Activated CD8-positive, alpha-beta memory T cell treated with anti-CD3 and anti-CD28 coated beads, Interleukin-2, amount 10 ng/mL, durations not matched to agents 7 days and 5 days (primary cell): ENCODE measurements around the gene DAG1. TPM values are rescaled to one million over a fixed set of nuclear protein-coding genes. Genes with fewer than 3 reads are reported as not detected.

Experiments used
- ATAC-seq: fragments of 150-1000 bp; cut with Tn5 transposase; one replicate; pipeline ENCODE4 v1.10.0; 2021; ENCODE audit warnings: moderate library complexity
- CTCF ChIA-PET: fragments of 350-600 bp; sonication (Branson Sonifier 250); formaldehyde crosslinking; loops from one replicate; lab custom pipeline; 2021; ENCODE audit warnings: antibody characterized with exemption; lab: Charles Lee
- DNase-seq: peaks from one replicate; pipeline ENCODE4 v3.0.0-alpha.2; 2020
- H3K27ac Mint-ChIP-seq: one replicate; pipeline ENCODE4 v1.8.0; 2021; ENCODE audit warnings: mild to moderate bottlenecking, mixed read lengths
- H3K27me3 Mint-ChIP-seq: one replicate; pipeline ENCODE4 v1.8.0; 2021; ENCODE audit warnings: mixed read lengths
- H3K36me3 Mint-ChIP-seq: one replicate; pipeline ENCODE4 v1.8.0; 2021; ENCODE audit warnings: mild to moderate bottlenecking, mixed read lengths
- H3K4me1 Mint-ChIP-seq: one replicate; pipeline ENCODE4 v1.8.0; 2021; ENCODE audit warnings: mixed read lengths
- H3K4me3 Mint-ChIP-seq: one replicate; pipeline ENCODE4 v1.8.0; 2021; ENCODE audit warnings: mild to moderate bottlenecking, moderate library complexity, mixed read lengths
- H3K9me3 Mint-ChIP-seq: one replicate; pipeline ENCODE4 v1.8.0; 2022; ENCODE audit warnings: low read depth, mixed read lengths
- total RNA-seq, 2 experiments: library from RNA; stranded (reverse); gene quantifications; one replicate each; pipeline ENCODE4 v1.2.3, GENCODE V29; 2021

Gene DAG1
- total RNA-seq, 2 experiments from 2014 or later: 17.6 to 17.9 TPM

- Mint-ChIP-seq H3K4me3 (peak within 1 kb of the TSS; percentile 82), H3K9me3 (no peaks in the 10 kb centered on the region), H3K36me3 (no peaks in the 10 kb centered on the region), H3K27ac (peak within 1 kb of the TSS; percentile 50), H3K27me3 (peaks cover 41% of the 10 kb centered on the region), H3K4me1 (peaks cover 31% of the 10 kb centered on the region)
- peak; percentile 92 for DNase-seq
- CTCF ChIA-PET: interaction anchor here (0.7 to 6.9 kb wide), 7 partner anchors 12 to 351 kb away, joined by 3 to 55 read pairs (median 4); no protein-coding TSS in a partner anchor
- ATAC-seq: peak; percentile 92
Observed at GRCh38 chr3:49553692-49554632, 83.9 kb downstream of the DAG1 start, which contains the start of gene BSN. Gene BSN, plus strand, starts transcription at chr3:49554477. Its CDS starts 126 bp downstream, at chr3:49554603.

GRCh38 chr3:49554633-49555265, 84.7 kb downstream of the DAG1 start:
- Mint-ChIP-seq H3K36me3 (no peaks in the 10 kb centered on the region), H3K27me3 (peaks cover 41% of the 10 kb centered on the region), H3K9me3 (no peaks in the 10 kb centered on the region), H3K4me1 (peaks cover 31% of the 10 kb centered on the region), H3K4me3 (peak overlapping the region; percentile 44), H3K27ac (no peak overlapping the region)
- ATAC-seq: peak; percentile 81
- CTCF ChIA-PET: interaction anchor here (0.7 to 6.9 kb wide), 7 partner anchors 11 to 350 kb away, joined by 3 to 55 read pairs (median 4); no protein-coding TSS in a partner anchor
- DNase-seq: peak; percentile 66

GRCh38 chr3:49556500-49557275, 86.6 kb downstream of the DAG1 start:
- Mint-ChIP-seq H3K27ac (no peak overlapping the region), H3K4me1 (peaks cover 28% of the 10 kb centered on the region), H3K4me3 (no peak overlapping the region), H3K9me3 (no peaks in the 10 kb centered on the region), H3K36me3 (no peaks in the 10 kb centered on the region), H3K27me3 (peaks cover 49% of the 10 kb centered on the region)
- DNase-seq: no peak
- ATAC-seq: no peak
- CTCF ChIA-PET: interaction anchor here (3.4 to 6.9 kb wide), 2 partner anchors 16 to 115 kb away, joined by 12 to 55 read pairs; no protein-coding TSS in a partner anchor

- DNase-seq: no peak
- Mint-ChIP-seq H3K4me1 (no peaks in the 10 kb centered on the region), H3K4me3 (no peak overlapping the region), H3K27me3 (peaks cover 40% of the 10 kb centered on the region), H3K27ac (no peak overlapping the region), H3K36me3 (no peaks in the 10 kb centered on the region), H3K9me3 (no peaks in the 10 kb centered on the region)
- ATAC-seq: no peak
- CTCF ChIA-PET: interaction anchor here (0.6 to 3.1 kb wide), 2 partner anchors 23 to 700 kb away, joined by 3 to 15 read pairs; no protein-coding TSS in a partner anchor
Observed at GRCh38 chr3:49563040-49563578, 93.0 kb downstream of the DAG1 start.

GRCh38 chr3:49563766-49564165, 93.7 kb downstream of the DAG1 start:
- DNase-seq (no peak), ATAC-seq (no peak)
- H3K27ac Mint-ChIP-seq: no peak overlapping the region
- peaks cover 34% of the 10 kb centered on the region for H3K27me3 Mint-ChIP-seq
- CTCF ChIA-PET: interaction anchor here (1.0 to 3.1 kb wide), 2 partner anchors 15 to 24 kb away, joined by 3 to 15 read pairs; no protein-coding TSS in a partner anchor
- H3K4me1 Mint-ChIP-seq: no peaks in the 10 kb centered on the region
- H3K36me3 Mint-ChIP-seq: no peaks in the 10 kb centered on the region
- H3K9me3 Mint-ChIP-seq: no peaks in the 10 kb centered on the region
- H3K4me3 Mint-ChIP-seq: no peak overlapping the region

- no peaks in the 10 kb centered on the region for H3K9me3 Mint-ChIP-seq
- no peak for ATAC-seq
- CTCF ChIA-PET: interaction anchor here (0.6 to 2.5 kb wide), 6 partner anchors 11 to 105 kb away, joined by 3 to 12 read pairs (median 7); partner anchors contain the start of genes BSN and DAG1
Observed at GRCh38 chr3:49566312-49566711, 96.2 kb downstream of the DAG1 start.

GRCh38 chr3:49567406-49567805, 97.3 kb downstream of the DAG1 start:
- no peak for DNase-seq
- no peak for ATAC-seq
- Mint-ChIP-seq H3K4me3 (no peak overlapping the region), H3K27ac (no peak overlapping the region), H3K9me3 (no peaks in the 10 kb centered on the region), H3K36me3 (no peaks in the 10 kb centered on the region), H3K4me1 (no peaks in the 10 kb centered on the region), H3K27me3 (peaks cover 18% of the 10 kb centered on the region)
- CTCF ChIA-PET: interaction anchor here (0.7 to 1.7 kb wide), 4 partner anchors 19 to 104 kb away, joined by 4 to 12 read pairs (median 7); no protein-coding TSS in a partner anchor

More at GRCh38 chr3:49566312-49566711, 96.2 kb downstream of the DAG1 start:
- Mint-ChIP-seq H3K27me3 (peaks cover 22% of the 10 kb centered on the region), H3K4me3 (no peak overlapping the region), H3K27ac (no peak overlapping the region), H3K4me1 (no peaks in the 10 kb centered on the region), H3K36me3 (no peaks in the 10 kb centered on the region)
- no peak for DNase-seq

- H3K4me3 Mint-ChIP-seq: no peak overlapping the region
- peaks cover 9% of the 10 kb centered on the region for H3K27me3 Mint-ChIP-seq
- H3K4me1 Mint-ChIP-seq: no peaks in the 10 kb centered on the region
- DNase-seq (no peak), ATAC-seq (no peak)
- CTCF ChIA-PET: interaction anchor here (1.2 kb wide), 1 partner anchor 29 kb away, joined by 3 read pairs; no protein-coding TSS in a partner anchor
- no peaks in the 10 kb centered on the region for H3K36me3 Mint-ChIP-seq
- no peak overlapping the region for H3K27ac Mint-ChIP-seq
- H3K9me3 Mint-ChIP-seq: no peaks in the 10 kb centered on the region
Observed at GRCh38 chr3:49568965-49569364, 98.9 kb downstream of the DAG1 start.

GRCh38 chr3:49570028-49570654, 100.1 kb downstream of the DAG1 start:
- Mint-ChIP-seq H3K27me3 (peaks cover 9% of the 10 kb centered on the region), H3K36me3 (no peaks in the 10 kb centered on the region), H3K4me3 (no peak overlapping the region), H3K4me1 (no peaks in the 10 kb centered on the region), H3K9me3 (no peaks in the 10 kb centered on the region), H3K27ac (no peak overlapping the region)
- no peak for DNase-seq
- ATAC-seq: no peak
- CTCF ChIA-PET: no interaction called here

- ATAC-seq (no peak), DNase-seq (no peak)
- CTCF ChIA-PET: interaction anchor here (0.6 kb wide), 1 partner anchor 54 kb away, joined by 3 read pairs; no protein-coding TSS in a partner anchor
- Mint-ChIP-seq H3K27me3 (peaks cover 8% of the 10 kb centered on the region), H3K27ac (no peak overlapping the region), H3K4me3 (no peak overlapping the region), H3K4me1 (no peaks in the 10 kb centered on the region), H3K36me3 (no peaks in the 10 kb centered on the region), H3K9me3 (no peaks in the 10 kb centered on the region)
Observed at GRCh38 chr3:49582177-49582576, 112.1 kb downstream of the DAG1 start.
